ENCODE results near the gene ADCY5. TPM values are rescaled to one million over a fixed set of nuclear protein-coding genes. Genes with fewer than 3 reads are reported as not detected.

ADCY5 gene
- total and polyA plus RNA-seq, 2 donors (not counting 1 experiment from before 2014, with no cell fraction given): not detected

GRCh38 chr3:123397050-123397590, 51.8 kb downstream of the ADCY5 start:
- Histone ChIP-seq H3K4me2 (replicated peaks; ENCODE audit: low read depth, low read length, poor library complexity, severe bottlenecking) (no peak overlapping the region), H3K27ac (ENCODE audit: low read length in 2 of 2) (no peak overlapping the region), H3K79me2 (ENCODE audit: control insufficient read depth, insufficient read depth, low read length) (no peaks in the 10 kb centered on the region), H2AFZ (ENCODE audit: insufficient read depth, low read depth, low read length, poor library complexity, severe bottlenecking) (no peak overlapping the region), H3K36me3 (replicated peaks in 1 of 2; ENCODE audit: control extremely low read depth in 1 of 2, control insufficient read depth in 1 of 2, extremely low read depth in 1 of 2, insufficient read depth in 2 of 2, low read length in 1 of 2) (no peaks in the 10 kb centered on the region), H4K20me1 (ENCODE audit: control insufficient read depth, insufficient read depth, low read length, poor library complexity, severe bottlenecking) (no peaks in the 10 kb centered on the region), H3K9me3 (ENCODE audit: control extremely low read depth in 1 of 3, control insufficient read depth in 2 of 3, insufficient read depth in 1 of 3, low read length in 2 of 3) (no peaks in the 10 kb centered on the region), H3K27me3 (replicated peaks in 1 of 4; ENCODE audit: control extremely low read depth in 1 of 4, control insufficient read depth in 3 of 4, insufficient read depth in 4 of 4, low read length in 3 of 4) (peaks cover 0 to 4% (median 1%) of the 10 kb centered on the region in 4 experiments), H3K9ac (ENCODE audit: low read length) (no peak overlapping the region), H3K4me1 (ENCODE audit: control insufficient read depth in 2 of 2, insufficient read depth in 2 of 2, low read length in 2 of 2) (no peaks in the 10 kb centered on the region), H3K4me3 (ENCODE audit: control extremely low read depth in 1 of 5, extremely low read depth in 1 of 5, insufficient read depth in 1 of 5, low read depth in 2 of 5, low read length in 4 of 5) (no peak overlapping the region)
- DNase-seq (no peak), ATAC-seq (ENCODE audit: low read depth) (no peak)
- no peak for TF ChIP-seq EZH2 (IDR thresholded peaks at IDR 0.05; ENCODE audit: borderline replicate concordance, insufficient read depth, low read depth, low read length, poor library complexity, severe bottlenecking)
- 95% methylated on average over 5 of the region's 5 CpGs for WGBS (ENCODE audit: insufficient coverage)
- ChIA-PET CTCF (no interaction called here), POLR2A (no interaction called here)
- H3K9me3 Mint-ChIP-seq (ENCODE audit: insufficient read depth): no peaks in the 10 kb centered on the region
- H3K4me3 Mint-ChIP-seq: no peak overlapping the region
- no peak overlapping the region for H3K27ac Mint-ChIP-seq
- H3K4me1 Mint-ChIP-seq: no peaks in the 10 kb centered on the region
- peaks cover 29% of the 10 kb centered on the region for H3K27me3 Mint-ChIP-seq
- intact Hi-C loops (cut with micrococcal nuclease): no loop called here

GRCh38 chr3:123396171-123397049, 52.5 kb downstream of the ADCY5 start:
- Histone ChIP-seq H3K27ac (ENCODE audit: low read length in 2 of 2) (no peak overlapping the region), H3K36me3 (replicated peaks in 1 of 2; ENCODE audit: control extremely low read depth in 1 of 2, control insufficient read depth in 1 of 2, extremely low read depth in 1 of 2, insufficient read depth in 2 of 2, low read length in 1 of 2) (no peaks in the 10 kb centered on the region), H4K20me1 (ENCODE audit: control insufficient read depth, insufficient read depth, low read length, poor library complexity, severe bottlenecking) (no peaks in the 10 kb centered on the region), H3K9ac (ENCODE audit: low read length) (no peak overlapping the region), H3K27me3 (replicated peaks in 1 of 4; ENCODE audit: control extremely low read depth in 1 of 4, control insufficient read depth in 3 of 4, insufficient read depth in 4 of 4, low read length in 3 of 4) (peaks cover 0 to 4% (median 1%) of the 10 kb centered on the region in 4 experiments), H2AFZ (ENCODE audit: insufficient read depth, low read depth, low read length, poor library complexity, severe bottlenecking) (no peak overlapping the region), H3K4me2 (replicated peaks; ENCODE audit: low read depth, low read length, poor library complexity, severe bottlenecking) (no peak overlapping the region), H3K9me3 (ENCODE audit: control extremely low read depth in 1 of 3, control insufficient read depth in 2 of 3, insufficient read depth in 1 of 3, low read length in 2 of 3) (no peaks in the 10 kb centered on the region), H3K4me1 (ENCODE audit: control insufficient read depth in 2 of 2, insufficient read depth in 2 of 2, low read length in 2 of 2) (no peaks in the 10 kb centered on the region), H3K4me3 (ENCODE audit: control extremely low read depth in 1 of 5, extremely low read depth in 1 of 5, insufficient read depth in 1 of 5, low read depth in 2 of 5, low read length in 4 of 5) (no peak overlapping the region), H3K79me2 (ENCODE audit: control insufficient read depth, insufficient read depth, low read length) (no peaks in the 10 kb centered on the region)
- ChIA-PET CTCF (no interaction called here), POLR2A (no interaction called here)
- ATAC-seq (ENCODE audit: low read depth) (no peak), DNase-seq (no peak)
- no peak for TF ChIP-seq EZH2 (IDR thresholded peaks at IDR 0.05; ENCODE audit: borderline replicate concordance, insufficient read depth, low read depth, low read length, poor library complexity, severe bottlenecking)
- TF ChIP-seq CTCF (IDR thresholded peaks at IDR 0.05): peak; percentile 15
- Mint-ChIP-seq H3K27ac (no peak overlapping the region), H3K27me3 (peaks cover 29% of the 10 kb centered on the region), H3K9me3 (ENCODE audit: insufficient read depth) (no peaks in the 10 kb centered on the region), H3K4me1 (no peaks in the 10 kb centered on the region), H3K4me3 (no peak overlapping the region)
- 83% methylated on average over 3 of the region's 8 CpGs for WGBS (ENCODE audit: insufficient coverage)
- intact Hi-C loops (cut with micrococcal nuclease): no loop called here
